RWPE1 (cell line): ENCODE data around the gene ST3GAL6.

ENCODE experiments used
- CTCF ChIA-PET: fragments of 350-600 bp; sonication (Branson Sonifier 250); formaldehyde crosslinking; extraction: SDS; loops from one replicate; lab custom pipeline; 2021; lab: Yijun Ruan, JAX
- POLR2A ChIA-PET: fragments of 400-600 bp; formaldehyde crosslinking; extraction: SDS; loops from one replicate; lab custom pipeline; 2020; ENCODE audit warnings: antibody characterized with exemption; ENCODE audit not compliant: low non-redundant PET; lab: Yijun Ruan, JAX
- DNase-seq: peaks from one replicate; pipeline ENCODE4 v3.0.0; 2012; ENCODE audit warnings: low spot score
- H3K27ac ChIP-seq: fragments of 450-650 bp; 2 replicates; pipeline ENCODE4 v1.5.1; 2017
- CTCF ChIP-seq: fragments of 450-650 bp; conservative IDR thresholded peaks from 2 replicates; pipeline ENCODE4 v1.5.1; 2017; ENCODE audit warnings: low read depth, mild to moderate bottlenecking

The ST3GAL6 gene

GRCh38 chr3:98775459-98776139 is 12.5 kb downstream of the ST3GAL6 start:
- no peak for TF ChIP-seq CTCF
- DNase-seq = no peak
- no peak overlapping the region for H3K27ac ChIP-seq
- POLR2A ChIA-PET = no interaction called here
- CTCF ChIA-PET = no interaction called here

DNA sequence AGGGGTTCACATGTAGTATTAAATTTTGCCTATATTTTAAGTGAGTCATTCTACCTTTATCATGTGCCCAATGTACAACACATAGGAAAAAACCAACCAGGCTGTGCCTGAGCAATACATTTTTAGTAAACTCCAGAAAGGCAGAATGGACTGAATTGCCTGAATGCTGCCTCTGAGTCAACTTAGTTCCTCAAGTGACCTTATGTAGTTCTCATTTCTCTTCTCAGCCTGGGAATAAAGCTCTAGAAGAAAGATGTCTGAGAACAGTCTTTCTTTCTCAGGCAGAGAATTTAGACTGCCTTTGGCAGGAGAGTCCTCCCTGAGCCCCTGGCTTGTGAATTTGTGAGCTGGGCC is 13.0 kb downstream of the ST3GAL6 start:
- CTCF ChIA-PET = no interaction called here
- no peak overlapping the region for H3K27ac ChIP-seq
- no peak for DNase-seq
- POLR2A ChIA-PET = no interaction called here
- no peak for TF ChIP-seq CTCF

DNA sequence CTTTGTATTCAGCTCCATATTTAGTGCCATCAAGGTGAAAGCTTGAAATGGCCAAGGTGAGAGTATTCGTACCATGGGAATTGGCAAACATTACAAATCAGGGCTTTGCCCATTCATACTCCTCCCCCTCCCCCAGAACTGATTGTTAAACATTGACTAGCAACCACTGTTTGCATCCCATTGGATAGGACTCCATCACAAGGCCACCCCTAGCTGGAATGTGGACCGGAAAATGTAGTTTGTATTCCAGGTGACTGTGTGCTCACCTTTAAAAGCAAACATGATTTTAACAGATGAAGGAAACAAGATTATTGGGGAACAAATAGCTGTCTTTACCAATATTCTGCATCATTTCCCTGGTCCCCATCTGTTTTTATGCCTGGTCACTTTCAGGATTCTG is 14.1 kb downstream of the ST3GAL6 start:
- no peak for DNase-seq
- CTCF ChIA-PET = no interaction called here
- no peak for TF ChIP-seq CTCF
- POLR2A ChIA-PET = no interaction called here
- no peak overlapping the region; the same call in 1 of the 2 replicates for H3K27ac ChIP-seq

- DNase-seq = no peak
- TF ChIP-seq CTCF = 0 out of 2 replicates have a peak, but pooled peaks have one; percentile 16
- ChIA-PET CTCF (interaction anchor here (1.0 kb wide), 1 partner anchor 176 kb away, joined by 3 read pairs; no protein-coding TSS in a partner anchor), POLR2A (no interaction called here)
- no peak overlapping the region for H3K27ac ChIP-seq
Observed at GRCh38 chr3:98777801-98778220, 14.7 kb downstream of the ST3GAL6 start.

- ChIA-PET CTCF (interaction anchor here (1.0 kb wide), 1 partner anchor 177 kb away, joined by 3 read pairs; no protein-coding TSS in a partner anchor), POLR2A (no interaction called here)
- H3K27ac ChIP-seq = peak overlapping the region; percentile 24; the same call in 1 of the 2 replicates
- TF ChIP-seq CTCF = no peak
- DNase-seq = no peak
Observed at GRCh38 chr3:98778383-98778782, 15.2 kb downstream of the ST3GAL6 start.

- H3K27ac ChIP-seq = peak overlapping the region; percentile 24; the same call in 1 of the 2 replicates
- DNase-seq = peak; percentile 65
- ChIA-PET POLR2A (no interaction called here), CTCF (interaction anchor here (0.6 to 1.0 kb wide), 2 partner anchors 105 to 177 kb away, joined by 3 to 4 read pairs; no protein-coding TSS in a partner anchor)
- TF ChIP-seq CTCF = no peak
Observed at GRCh38 chr3:98778852-98779413, 15.8 kb downstream of the ST3GAL6 start.
